VCaP (cell line): ENCODE measurements around the gene COL5A1.
"Not testable (repeated sequence)": the region's sequence is repeated elsewhere in the genome, so short reads cannot be mapped to it uniquely, and the experiment has no call there.

Experiments used
- H3K27ac ChIP-seq: fragments of 450-650 bp; 2 replicates; pipeline ENCODE4 v1.5.1; 2017
- TF ChIP-seq, protein P1 (sequence below): fragments of 450-650 bp; conservative IDR thresholded peaks from 2 replicates; pipeline ENCODE4 v1.5.1; 2017; ENCODE audit warnings: mild to moderate bottlenecking, moderate library complexity

The COL5A1 gene

DNA sequence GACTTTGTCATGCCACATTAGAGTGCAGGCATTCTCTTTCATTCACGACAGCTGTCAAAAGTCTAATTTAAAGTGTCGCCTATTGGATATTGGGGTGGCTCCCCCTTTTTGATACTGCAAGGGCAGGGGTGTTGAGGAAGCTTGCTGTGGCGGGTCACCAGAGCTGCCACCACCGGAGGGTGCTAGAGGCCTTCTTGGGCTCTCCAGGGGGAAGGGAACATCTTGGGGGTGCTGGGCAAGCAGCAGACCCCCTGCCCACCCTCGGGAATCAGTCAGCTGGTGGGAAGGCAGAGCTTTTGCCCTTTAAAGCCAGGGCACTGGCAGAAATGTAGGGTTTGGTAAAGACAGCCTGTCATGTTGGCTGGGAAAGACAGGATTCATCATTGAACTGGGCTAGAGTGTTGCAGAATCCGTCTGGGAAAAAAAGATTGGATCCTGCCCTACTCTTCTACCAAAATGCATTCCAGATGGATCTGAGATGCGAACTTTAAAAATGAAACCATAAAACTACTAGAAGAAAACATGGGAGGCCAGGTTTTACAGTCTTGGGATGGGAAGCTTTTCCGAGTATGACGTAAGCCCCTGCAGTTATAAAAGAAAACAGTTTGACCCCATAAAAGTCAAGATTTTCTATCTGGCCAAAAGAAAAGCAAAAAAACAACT is 22.3 kb downstream of the COL5A1 start:
- TF ChIP-seq, protein P1, sequence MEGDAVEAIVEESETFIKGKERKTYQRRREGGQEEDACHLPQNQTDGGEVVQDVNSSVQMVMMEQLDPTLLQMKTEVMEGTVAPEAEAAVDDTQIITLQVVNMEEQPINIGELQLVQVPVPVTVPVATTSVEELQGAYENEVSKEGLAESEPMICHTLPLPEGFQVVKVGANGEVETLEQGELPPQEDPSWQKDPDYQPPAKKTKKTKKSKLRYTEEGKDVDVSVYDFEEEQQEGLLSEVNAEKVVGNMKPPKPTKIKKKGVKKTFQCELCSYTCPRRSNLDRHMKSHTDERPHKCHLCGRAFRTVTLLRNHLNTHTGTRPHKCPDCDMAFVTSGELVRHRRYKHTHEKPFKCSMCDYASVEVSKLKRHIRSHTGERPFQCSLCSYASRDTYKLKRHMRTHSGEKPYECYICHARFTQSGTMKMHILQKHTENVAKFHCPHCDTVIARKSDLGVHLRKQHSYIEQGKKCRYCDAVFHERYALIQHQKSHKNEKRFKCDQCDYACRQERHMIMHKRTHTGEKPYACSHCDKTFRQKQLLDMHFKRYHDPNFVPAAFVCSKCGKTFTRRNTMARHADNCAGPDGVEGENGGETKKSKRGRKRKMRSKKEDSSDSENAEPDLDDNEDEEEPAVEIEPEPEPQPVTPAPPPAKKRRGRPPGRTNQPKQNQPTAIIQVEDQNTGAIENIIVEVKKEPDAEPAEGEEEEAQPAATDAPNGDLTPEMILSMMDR, result no peak

DNA sequence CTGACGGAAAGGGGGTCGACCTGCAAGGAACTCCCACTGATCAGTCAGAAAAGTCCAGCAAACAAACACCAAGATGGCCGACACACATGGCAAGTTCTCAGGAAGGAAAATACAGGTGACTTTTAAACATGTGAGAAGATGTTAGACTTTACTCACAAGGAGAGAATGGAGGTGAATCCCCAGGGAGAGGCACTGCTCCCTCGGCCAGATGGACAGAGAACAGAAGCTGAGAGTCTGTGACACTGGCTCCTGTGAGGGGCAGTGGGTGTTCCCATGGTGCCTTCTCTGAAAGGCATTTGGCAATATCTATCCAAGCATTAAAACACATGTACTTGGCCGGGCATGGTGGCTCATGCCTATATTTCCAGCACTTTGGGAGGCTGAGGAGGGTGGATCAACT is 22.8 kb downstream of the COL5A1 start:
- no peak overlapping the region for H3K27ac ChIP-seq
- TF ChIP-seq, protein P1, result no peak

More for the DNA sequence above, 22.3 kb downstream of the COL5A1 start:
- no peak overlapping the region for H3K27ac ChIP-seq

DNA sequence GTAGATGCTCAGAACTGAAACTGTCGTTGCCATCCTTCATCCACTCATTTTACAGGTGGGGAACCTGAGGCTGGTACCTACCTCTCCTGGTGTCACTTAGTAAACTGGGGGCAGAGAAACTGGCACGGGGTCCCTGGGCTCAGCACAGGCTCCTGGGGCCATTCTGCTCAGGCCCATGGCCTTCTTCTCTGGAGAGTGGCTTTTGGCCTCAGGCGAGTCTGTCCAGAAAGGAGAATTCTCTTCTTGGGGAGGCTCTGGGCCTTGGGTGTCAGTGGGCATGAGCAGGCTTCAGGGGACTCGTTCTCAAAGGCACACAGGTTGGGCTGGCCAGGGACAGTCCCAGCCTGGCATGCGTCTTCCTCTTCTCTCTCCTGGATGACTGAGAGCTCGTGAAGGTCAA is 24.6 kb downstream of the COL5A1 start:
- H3K27ac ChIP-seq, result no peak overlapping the region
- TF ChIP-seq, protein P1, result no peak

DNA sequence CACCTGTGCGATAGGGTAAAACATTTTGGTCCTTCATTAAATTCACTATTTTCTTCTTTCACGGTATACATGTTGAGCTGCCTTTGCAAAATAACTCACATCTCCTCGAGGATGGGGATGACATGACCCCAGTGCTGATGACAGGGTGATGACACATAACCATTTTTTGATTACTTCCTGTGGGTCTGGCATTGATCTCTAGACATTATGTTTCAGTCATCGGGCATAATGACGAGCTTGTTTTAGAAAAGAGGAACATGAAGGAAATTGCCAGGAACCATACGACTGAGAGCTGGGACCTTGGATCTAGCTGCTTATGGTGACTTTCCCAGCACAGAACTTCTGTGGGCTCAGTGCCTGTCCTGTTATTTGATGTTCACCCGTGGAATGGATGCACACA is 25.2 kb downstream of the COL5A1 start:
- TF ChIP-seq, protein P1, result no peak
- H3K27ac ChIP-seq, result no peak overlapping the region

DNA sequence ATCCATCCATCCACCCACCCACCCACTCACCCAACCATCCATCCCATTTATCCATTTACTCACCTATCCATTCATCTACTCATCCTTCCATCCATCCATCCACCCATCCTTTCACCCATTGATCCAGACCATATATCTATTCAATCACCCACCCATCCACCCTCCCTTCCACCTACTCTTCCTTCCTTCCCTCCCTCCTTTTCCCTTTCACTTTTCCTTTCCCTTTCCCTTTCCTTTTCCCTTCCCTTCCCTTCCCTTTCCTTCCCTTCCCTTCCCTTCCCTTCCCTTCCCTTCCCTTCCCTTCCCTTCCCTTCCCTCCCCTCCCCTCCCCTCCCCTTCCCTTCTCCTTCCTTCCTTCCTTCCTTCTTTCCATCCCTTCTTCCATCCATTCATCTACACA is 27.4 kb downstream of the COL5A1 start:
- H3K27ac ChIP-seq, result not testable (repeated sequence)

DNA sequence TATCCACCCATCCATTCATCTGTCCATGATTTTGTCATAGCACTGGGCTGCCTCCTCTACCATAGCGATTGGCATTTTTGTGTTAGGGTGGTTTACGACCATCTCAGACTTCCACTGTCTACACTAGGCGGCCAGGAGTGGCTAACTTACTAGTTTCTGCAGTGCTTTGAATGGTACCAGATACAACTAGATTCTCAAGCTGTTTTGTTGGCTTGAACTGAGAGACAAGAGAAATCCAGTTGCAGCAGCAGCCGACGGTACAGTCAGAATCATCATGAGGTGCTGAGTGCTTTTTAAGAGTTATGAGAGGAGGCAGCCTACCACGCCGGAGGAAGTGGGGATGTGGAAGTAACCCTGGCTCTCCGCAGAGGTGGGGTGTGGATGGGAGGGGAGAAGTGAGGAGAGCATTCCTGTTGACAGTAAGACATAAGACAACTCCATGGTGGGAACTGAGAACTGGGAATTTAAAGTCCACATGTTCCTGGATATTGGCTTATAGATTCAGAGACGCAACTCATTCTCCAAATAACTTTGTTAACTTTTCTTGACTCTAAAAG is 27.9 kb downstream of the COL5A1 start:
- H3K27ac ChIP-seq, result no peak overlapping the region
- TF ChIP-seq, protein P1, result no peak

DNA sequence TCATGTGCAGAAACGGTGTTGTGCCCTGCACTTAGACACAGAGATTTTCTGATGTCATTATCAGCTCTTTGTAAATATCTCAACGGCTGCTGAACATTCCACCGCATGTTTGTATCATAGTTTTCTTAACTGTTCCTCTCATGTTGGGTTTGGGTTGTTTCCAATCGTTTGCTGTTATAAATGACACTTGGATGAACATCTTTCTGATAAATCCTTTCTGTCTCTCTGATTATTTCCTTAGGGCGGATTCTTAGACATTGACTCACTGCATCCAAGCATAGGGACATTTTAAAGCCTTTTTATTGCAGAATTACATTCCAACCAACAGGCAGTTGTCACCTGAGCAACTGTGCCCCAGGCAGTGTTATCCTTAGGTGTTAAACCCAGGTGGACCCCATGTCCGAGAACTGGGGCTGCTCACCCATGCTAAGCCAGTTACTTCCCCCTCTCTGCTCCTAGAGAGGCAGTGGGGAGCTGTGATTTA is 28.5 kb downstream of the COL5A1 start:
- TF ChIP-seq, protein P1, result no peak
- no peak overlapping the region for H3K27ac ChIP-seq

DNA sequence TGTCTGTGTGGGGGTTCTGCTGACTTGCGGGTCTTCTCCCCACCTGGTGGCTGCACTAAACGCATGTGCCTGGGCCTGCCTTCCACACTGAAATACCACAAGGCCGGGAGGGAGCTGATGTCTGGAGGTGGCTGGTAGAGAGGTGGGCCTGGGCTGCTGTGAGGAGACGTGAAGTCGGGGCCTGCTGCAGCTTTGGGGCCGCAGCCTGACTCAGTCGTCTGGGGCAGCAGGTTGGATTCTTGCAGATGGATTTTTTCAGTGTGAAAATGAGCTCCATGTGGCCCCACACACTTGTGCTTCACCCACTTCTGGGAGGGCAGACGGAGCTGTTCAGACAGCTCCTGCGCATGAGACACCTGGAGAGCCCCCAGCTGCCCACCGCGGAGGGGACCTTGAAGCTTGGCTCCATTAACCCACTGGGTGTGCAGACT is 29.3 kb downstream of the COL5A1 start:
- no peak overlapping the region for H3K27ac ChIP-seq
- TF ChIP-seq, protein P1, result no peak
